LNCAP (cell line): ENCODE results near the gene DUOXA1.

Experiments used
- TF ChIP-seq, protein P1 (sequence below): fragments of 450-650 bp; IDR thresholded peaks from 2 replicates; pipeline ENCODE4 v1.5.1; 2017; ENCODE audit warnings: mild to moderate bottlenecking

Gene DUOXA1

DNA sequence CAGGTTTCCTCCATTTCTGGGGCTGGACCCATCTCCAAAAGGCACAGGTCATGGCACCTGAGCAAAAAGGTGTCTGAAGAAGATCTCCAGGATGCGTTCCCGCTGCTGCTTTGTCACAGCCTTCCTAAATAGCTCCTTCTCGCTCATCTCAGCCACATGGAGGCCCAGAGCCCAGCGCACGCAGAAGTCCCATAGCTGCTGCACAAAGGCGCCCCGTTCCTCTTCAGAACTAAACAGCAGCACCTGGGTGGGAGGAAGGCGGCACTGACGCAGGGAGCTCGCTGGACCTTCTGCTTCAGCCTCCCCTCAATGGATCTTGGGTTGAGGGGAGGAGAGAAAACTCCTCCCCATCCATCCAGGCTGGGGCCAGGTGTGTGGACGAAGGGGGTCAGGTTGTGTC lies 24.1 kb downstream of the DUOXA1 start:
- TF ChIP-seq, protein P1, sequence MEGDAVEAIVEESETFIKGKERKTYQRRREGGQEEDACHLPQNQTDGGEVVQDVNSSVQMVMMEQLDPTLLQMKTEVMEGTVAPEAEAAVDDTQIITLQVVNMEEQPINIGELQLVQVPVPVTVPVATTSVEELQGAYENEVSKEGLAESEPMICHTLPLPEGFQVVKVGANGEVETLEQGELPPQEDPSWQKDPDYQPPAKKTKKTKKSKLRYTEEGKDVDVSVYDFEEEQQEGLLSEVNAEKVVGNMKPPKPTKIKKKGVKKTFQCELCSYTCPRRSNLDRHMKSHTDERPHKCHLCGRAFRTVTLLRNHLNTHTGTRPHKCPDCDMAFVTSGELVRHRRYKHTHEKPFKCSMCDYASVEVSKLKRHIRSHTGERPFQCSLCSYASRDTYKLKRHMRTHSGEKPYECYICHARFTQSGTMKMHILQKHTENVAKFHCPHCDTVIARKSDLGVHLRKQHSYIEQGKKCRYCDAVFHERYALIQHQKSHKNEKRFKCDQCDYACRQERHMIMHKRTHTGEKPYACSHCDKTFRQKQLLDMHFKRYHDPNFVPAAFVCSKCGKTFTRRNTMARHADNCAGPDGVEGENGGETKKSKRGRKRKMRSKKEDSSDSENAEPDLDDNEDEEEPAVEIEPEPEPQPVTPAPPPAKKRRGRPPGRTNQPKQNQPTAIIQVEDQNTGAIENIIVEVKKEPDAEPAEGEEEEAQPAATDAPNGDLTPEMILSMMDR: no peak

DNA sequence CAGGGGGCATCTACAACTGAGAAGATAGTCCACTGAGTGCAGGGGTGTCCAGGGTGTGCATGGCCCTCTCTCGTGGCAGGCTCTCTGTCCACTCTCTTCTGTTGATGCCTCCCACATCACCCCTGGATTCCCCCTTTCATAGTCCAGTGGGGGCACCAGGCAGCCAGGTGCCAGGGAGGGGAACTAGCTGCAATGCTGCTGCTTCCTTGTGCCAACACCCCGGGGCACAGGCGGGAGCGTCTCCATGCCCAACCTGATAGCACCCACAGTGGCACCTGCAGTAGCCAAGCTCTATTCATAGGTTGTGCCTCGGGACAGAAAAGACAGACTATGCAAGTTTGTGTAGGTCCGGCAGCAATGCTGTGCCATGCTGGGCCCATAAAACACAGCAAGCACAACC lies 27.5 kb downstream of the DUOXA1 start:
- TF ChIP-seq, protein P1: no peak

DNA sequence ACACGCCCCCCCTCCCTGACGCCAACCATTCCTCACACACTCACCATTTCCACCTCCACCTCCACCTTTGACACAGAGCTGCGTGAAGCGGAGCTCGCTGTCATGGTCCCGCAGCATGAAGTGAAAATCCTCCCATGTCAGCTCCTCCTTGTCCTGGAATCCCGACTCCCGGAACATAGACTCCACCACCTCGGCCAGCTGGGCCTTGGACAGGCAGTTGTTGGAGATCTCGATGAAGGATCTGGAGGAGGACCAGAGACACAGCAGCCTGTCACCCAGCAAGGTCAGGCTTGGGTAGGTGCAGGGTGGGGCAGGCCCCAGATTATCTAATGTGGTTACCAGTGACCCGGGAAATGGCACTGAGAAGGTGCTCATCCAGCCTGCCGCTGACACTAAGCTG lies 27.9 kb downstream of the DUOXA1 start:
- TF ChIP-seq, protein P1: no peak

DNA sequence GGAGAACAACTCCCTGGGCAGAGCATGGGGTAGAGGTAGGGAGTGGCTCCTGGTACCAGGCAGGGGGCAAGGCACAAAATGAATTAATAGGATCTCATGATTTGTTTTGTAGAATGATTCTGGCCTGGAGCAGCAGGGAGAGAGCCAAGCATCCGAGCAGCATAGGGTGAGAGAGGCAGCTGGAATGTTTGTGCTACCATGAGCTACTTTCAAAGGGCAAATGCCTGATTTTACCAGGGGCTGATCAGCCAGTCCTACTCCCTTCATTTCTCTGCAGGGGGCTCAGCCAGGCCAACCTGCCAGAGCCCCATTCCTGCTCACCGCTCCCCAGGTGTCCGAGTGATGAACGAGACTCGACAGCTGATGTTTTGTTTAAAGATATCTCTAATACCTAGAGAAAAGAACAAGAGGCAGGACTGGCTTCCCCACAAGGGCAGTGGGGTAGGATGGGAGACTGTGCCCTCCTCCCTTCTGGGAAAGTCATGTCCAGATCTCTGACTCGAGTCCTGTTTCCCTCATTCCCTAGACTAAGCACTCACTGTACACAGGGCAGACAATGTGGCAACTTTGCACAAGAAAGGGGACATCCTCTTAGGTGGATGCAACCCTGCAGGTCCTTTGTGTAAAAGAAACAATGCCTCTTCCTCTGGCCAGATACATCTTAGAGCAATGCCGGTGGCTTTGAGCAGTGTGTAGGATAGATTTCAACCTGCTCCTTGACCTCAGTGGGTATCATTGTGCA lies 28.6 kb downstream of the DUOXA1 start:
- TF ChIP-seq, protein P1: no peak

DNA sequence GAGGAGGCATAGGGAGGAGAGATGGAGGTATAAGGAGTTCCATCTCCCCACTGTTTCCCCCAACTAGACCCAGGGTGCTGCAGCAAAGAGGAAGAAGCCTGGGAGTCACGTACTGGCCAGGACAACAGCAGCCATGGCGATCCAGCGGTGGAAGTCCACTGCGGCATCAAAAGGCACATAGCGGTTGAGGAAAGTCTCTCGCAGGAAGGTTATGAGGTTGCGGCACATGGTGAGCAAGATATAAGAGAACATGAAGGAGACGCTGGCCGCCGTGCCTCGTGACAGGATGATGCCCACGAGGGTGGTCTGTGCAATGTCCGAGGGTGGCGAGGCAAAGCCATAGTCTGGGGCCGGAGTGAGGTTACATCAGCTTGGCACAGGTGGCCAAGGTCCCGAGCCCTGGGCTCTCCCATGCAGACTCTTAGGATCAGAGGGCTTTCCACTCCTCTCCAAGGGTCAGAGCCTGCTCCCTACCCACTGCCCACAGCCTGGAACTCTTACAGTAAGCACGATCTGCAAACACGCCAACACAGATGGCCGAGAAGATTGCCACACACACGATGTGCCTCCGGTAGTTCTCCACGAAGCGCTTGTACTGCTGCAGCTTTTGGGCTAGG lies 30.0 kb downstream of the DUOXA1 start:
- TF ChIP-seq, protein P1: no peak

DNA sequence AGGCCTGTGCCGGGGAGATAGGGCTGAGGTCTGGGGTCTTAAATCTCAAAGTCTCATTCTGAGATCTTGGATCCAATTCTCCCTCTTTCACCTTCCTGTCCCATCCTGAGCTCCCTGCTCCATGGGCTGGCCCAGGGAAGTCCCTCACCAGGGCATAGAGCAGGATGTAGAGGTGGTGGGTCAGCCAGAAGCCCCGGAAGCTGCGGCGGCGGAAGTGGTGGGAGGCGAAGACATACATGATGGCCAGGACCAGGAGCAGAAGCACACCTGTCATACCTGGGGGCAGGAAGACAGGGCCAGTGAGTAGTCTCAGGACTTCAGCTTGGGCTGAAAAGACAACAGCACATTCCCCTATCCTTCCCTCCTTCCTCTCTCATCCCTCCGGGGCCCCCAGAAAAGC lies 32.2 kb downstream of the DUOXA1 start:
- TF ChIP-seq, protein P1: no peak

DNA sequence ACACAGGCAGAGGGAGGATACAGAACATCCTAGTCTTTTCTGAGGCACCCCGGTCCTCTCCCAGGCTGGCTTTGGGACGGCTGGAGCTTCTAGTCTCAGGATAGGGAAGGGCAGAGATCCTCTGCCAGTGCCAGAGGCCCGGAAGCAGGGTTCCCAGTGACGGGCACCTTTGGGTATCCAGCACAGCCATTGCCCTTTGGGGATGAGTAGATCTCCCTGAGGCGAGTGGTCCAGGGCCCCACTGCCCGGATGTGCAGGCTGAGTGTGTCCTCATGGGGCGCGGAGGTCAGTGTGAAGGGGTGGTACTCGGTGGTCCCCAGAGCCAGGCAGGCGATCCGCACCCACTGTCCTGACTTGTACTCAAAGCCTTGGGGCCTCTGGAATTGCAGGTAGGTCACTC lies 34.0 kb downstream of the DUOXA1 start:
- TF ChIP-seq, protein P1: no peak
